Skeletal muscle tissue (tissue), 4 donors: ENCODE results near the gene PLEKHG4B. TPM values are rescaled to one million over a fixed set of nuclear protein-coding genes. Genes with fewer than 3 reads are reported as not detected.
A peak's percentile ranks its signal among the peaks of the same experiment; 100 is the strongest.

ENCODE experiments used
- H3K27ac ChIP-seq: one replicate; pipeline ENCODE4 v1.7.0; 2013; ENCODE audit warnings: mild to moderate bottlenecking, low read depth, low read length, inconsistent platforms
- H3K27me3 ChIP-seq, 3 donors: one replicate each; pipeline ENCODE4 v1.7.0; 2013; ENCODE audit warnings: low read length in 3 of 3; ENCODE audit not compliant: control insufficient read depth in 3 of 3, insufficient read depth in 3 of 3
- H3K36me3 ChIP-seq, 3 donors: one replicate each; pipeline ENCODE4 v1.7.0; 2013; ENCODE audit warnings: low read length in 3 of 3; ENCODE audit not compliant: control insufficient read depth in 3 of 3, insufficient read depth in 3 of 3
- H3K4me1 ChIP-seq, 3 donors: one replicate each; pipeline ENCODE4 v1.7.0; 2013; ENCODE audit warnings: low read length in 3 of 3, mild to moderate bottlenecking in 3 of 3; ENCODE audit not compliant: control insufficient read depth in 3 of 3, insufficient read depth in 3 of 3
- H3K4me3 ChIP-seq, 3 donors: one replicate each; pipeline ENCODE4 v1.7.0; 2013; ENCODE audit warnings: low read length in 3 of 3
- H3K9ac ChIP-seq, 3 donors: one replicate each; pipeline ENCODE4 v1.7.0; 2013; ENCODE audit warnings: low read length in 3 of 3, mild to moderate bottlenecking in 3 of 3, moderate library complexity in 2 of 3, low read depth in 1 of 3
- H3K9me3 ChIP-seq, 3 donors: one replicate each; pipeline ENCODE4 v1.7.0; 2013; ENCODE audit warnings: low read length in 3 of 3; ENCODE audit not compliant: control insufficient read depth in 3 of 3
- total RNA-seq: library from RNA; depleted of rRNA; stranded (reverse); fragments of >200 nt; gene quantifications from one replicate; pipeline ENCODE4 v1.2.3, GENCODE V29; 2014
- donor health status: Osteomylitis.

PLEKHG4B gene
- total RNA-seq, 1 donor from 2014 or later, result 0.52 TPM

DNA sequence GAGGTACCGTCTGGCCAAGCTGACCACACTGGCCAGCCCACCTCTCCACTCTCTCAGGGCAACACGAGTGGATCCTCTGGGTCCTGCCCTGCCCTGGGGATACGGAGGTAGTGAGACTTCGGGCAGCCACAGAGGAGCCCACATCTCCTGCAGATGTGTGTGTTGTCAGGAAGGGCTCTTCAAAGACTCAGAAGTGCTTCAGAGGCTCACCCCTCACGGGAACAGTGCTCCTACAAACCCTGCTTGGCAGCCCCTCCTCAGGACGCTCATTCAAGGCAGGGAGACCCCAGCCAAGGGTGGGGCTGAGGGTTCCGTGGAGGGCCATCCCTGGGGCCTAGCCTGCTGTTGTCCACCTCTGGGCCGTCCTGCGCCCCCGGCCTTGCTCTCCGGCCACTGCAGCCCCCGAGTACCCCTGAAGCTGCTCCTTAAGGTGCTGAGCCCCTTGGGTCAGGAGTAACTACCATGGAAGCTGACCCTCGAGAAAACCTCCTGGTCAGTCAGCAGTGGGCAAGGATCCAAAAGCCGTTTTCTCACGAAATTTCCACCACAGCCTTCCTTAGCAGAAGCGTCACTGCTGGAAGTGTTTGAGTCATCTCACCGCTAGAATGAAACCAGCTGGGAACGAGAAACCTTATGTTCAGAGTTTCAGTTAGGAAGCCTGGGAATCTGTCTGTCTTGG, 76.2 kb downstream of the PLEKHG4B start:
- H3K9ac ChIP-seq, result no peak overlapping the region
- peaks cover 3 to 7% (median 3%) of the 10 kb centered on the region in 3 donors for H3K4me1 ChIP-seq
- no peaks in the 10 kb centered on the region for H3K36me3 ChIP-seq
- H3K9me3 ChIP-seq, result no peaks in the 10 kb centered on the region
- H3K27ac ChIP-seq, result no peak overlapping the region
- no peak overlapping the region for H3K4me3 ChIP-seq
- peaks cover 2 to 8% (median 6%) of the 10 kb centered on the region in 3 donors for H3K27me3 ChIP-seq

GRCh38 chr5:169071-169727, 77.2 kb downstream of the PLEKHG4B start:
- H3K36me3 ChIP-seq, result no peaks in the 10 kb centered on the region
- no peak overlapping the region for H3K9ac ChIP-seq
- no peaks in the 10 kb centered on the region for H3K9me3 ChIP-seq

GRCh38 chr5:169728-170094, 77.7 kb downstream of the PLEKHG4B start:
- Histone ChIP-seq H3K36me3 (no peaks in the 10 kb centered on the region), H3K4me1 (peaks cover 3 to 7% (median 3%) of the 10 kb centered on the region in 3 donors), H3K9me3 (no peaks in the 10 kb centered on the region), H3K9ac (no peak overlapping the region), H3K27ac (no peak overlapping the region), H3K4me3 (no peak overlapping the region), H3K27me3 (peaks cover 8 to 13% (median 8%) of the 10 kb centered on the region in 3 donors)

More at GRCh38 chr5:169071-169727, 77.2 kb downstream of the PLEKHG4B start:
- Histone ChIP-seq H3K4me1 (peaks cover 3 to 7% (median 3%) of the 10 kb centered on the region in 3 donors), H3K4me3 (peak overlapping the region in 1 of 3 donors; percentile 35), H3K27me3 (peaks cover 8 to 13% (median 8%) of the 10 kb centered on the region in 3 donors), H3K27ac (no peak overlapping the region)

- Histone ChIP-seq H3K4me3 (no peak overlapping the region), H3K27me3 (peaks cover 8 to 13% (median 8%) of the 10 kb centered on the region in 3 donors), H3K27ac (no peak overlapping the region)
Observed at GRCh38 chr5:170971-171800, 79.2 kb downstream of the PLEKHG4B start.

DNA sequence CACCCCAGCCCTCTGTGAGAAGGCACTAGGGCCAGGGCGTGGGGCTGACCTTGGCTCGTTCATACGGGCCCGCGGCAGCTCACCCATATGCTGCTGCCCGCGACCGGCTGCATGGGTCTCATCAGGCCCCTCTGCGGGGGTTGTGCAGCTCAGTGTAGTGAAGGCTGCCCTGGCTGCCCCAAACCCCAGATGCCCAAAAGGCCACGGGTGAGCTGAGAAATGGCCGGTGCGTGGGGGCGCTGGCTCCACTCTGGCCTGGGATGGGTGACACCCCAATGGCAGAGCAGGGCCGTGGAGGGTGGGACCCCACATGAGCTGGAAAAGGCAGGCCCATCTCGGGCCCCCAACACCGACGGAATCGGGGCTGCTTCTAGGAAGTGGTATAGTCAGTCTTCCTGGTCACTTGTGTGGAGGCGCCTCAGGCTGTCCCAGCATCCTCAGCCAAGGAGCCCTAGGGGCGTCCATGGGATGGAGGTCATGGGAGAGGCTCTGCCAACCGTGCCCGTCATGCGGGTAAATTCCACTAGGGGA, 79.9 kb downstream of the PLEKHG4B start:
- no peaks in the 10 kb centered on the region for H3K9me3 ChIP-seq

More at GRCh38 chr5:170971-171800, 79.2 kb downstream of the PLEKHG4B start:
- Histone ChIP-seq H3K9ac (no peak overlapping the region), H3K9me3 (no peaks in the 10 kb centered on the region), H3K4me1 (peaks cover 3 to 7% (median 3%) of the 10 kb centered on the region in 3 donors), H3K36me3 (no peaks in the 10 kb centered on the region)

DNA sequence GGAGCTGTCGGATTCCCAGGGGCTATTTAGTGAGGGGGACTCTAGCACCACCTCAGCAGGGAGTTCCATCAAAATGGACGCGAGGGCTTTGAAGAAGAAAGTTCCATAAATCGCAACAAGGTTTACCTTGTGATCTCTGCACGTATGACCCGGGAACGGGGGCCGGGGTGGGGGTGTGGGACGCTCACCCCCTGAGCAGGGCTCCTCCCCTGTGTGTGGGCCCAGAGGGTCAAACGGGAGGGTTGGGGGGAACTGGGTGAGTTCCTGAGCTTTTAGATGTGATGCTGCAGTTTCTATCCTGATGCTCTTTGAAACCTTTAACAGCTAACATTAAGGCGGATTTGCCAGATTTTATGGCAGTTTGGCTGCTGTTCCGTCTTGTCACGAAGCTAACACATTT, 80.5 kb downstream of the PLEKHG4B start:
- Histone ChIP-seq H3K9me3 (no peaks in the 10 kb centered on the region), H3K27ac (no peak overlapping the region), H3K4me1 (peaks cover 3 to 7% (median 3%) of the 10 kb centered on the region in 3 donors), H3K27me3 (peaks cover 8 to 13% (median 8%) of the 10 kb centered on the region in 3 donors), H3K9ac (no peak overlapping the region), H3K36me3 (no peaks in the 10 kb centered on the region), H3K4me3 (no peak overlapping the region)

More for the DNA sequence above, 79.9 kb downstream of the PLEKHG4B start:
- Histone ChIP-seq H3K27me3 (peaks cover 8 to 13% (median 8%) of the 10 kb centered on the region in 3 donors), H3K9ac (no peak overlapping the region), H3K4me3 (no peak overlapping the region), H3K27ac (no peak overlapping the region), H3K4me1 (peaks cover 3 to 7% (median 3%) of the 10 kb centered on the region in 3 donors), H3K36me3 (no peaks in the 10 kb centered on the region)

DNA sequence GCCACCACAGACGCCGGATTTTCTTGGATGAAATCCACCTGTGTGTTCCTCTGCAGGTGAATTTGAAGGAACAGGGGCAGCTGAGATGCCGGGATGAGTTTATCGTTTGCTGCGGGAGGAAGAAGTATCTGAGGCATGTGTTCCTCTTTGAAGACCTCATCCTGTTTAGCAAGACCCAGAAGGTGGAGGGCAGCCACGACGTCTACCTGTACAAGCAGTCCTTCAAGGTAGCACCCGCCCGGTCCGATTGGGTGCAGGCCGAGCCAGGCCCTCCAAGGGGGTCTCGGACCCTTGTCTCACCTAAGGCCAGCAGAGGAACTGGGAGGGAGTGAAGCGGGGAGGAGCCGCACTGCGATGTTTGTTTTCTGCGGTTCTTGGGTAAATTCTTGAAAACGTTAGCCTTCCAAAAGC, 80.9 kb downstream of the PLEKHG4B start:
- no peaks in the 10 kb centered on the region for H3K9me3 ChIP-seq
- no peaks in the 10 kb centered on the region for H3K36me3 ChIP-seq
- no peak overlapping the region for H3K27ac ChIP-seq
- H3K9ac ChIP-seq, result no peak overlapping the region
- H3K4me3 ChIP-seq, result no peak overlapping the region
- H3K27me3 ChIP-seq, result peaks cover 8 to 13% (median 8%) of the 10 kb centered on the region in 3 donors
- H3K4me1 ChIP-seq, result peaks cover 3 to 7% (median 3%) of the 10 kb centered on the region in 3 donors

- no peaks in the 10 kb centered on the region for H3K36me3 ChIP-seq
- H3K9ac ChIP-seq, result no peak overlapping the region
- H3K4me1 ChIP-seq, result peaks cover 0 to 7% (median 3%) of the 10 kb centered on the region in 3 donors
- H3K27ac ChIP-seq, result no peak overlapping the region
- no peak overlapping the region for H3K4me3 ChIP-seq
- H3K27me3 ChIP-seq, result peaks cover 8 to 13% (median 8%) of the 10 kb centered on the region in 3 donors
- H3K9me3 ChIP-seq, result no peaks in the 10 kb centered on the region
Observed at GRCh38 chr5:173392-174290, 81.7 kb downstream of the PLEKHG4B start.

DNA sequence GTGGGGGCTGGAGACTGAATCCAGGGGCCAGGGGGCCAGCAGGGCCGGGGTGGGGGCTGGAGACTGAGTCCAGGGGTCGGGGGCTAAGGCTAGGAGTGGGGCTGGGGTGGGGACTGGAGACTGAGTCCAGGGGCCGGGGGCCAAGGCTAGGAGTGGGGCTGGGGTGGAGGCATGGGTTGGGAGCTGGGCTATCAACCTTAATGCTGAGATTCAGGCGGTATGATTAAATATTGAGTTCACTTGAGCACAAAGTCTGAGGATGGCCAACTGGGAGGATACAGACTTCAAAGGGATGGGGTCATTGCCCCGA, 82.3 kb downstream of the PLEKHG4B start:
- H3K9ac ChIP-seq, result no peak overlapping the region
- peaks cover 0 to 4% (median 3%) of the 10 kb centered on the region in 3 donors for H3K4me1 ChIP-seq
- no peaks in the 10 kb centered on the region for H3K36me3 ChIP-seq
- no peak overlapping the region for H3K27ac ChIP-seq
- no peak overlapping the region for H3K4me3 ChIP-seq
- H3K9me3 ChIP-seq, result no peaks in the 10 kb centered on the region
- H3K27me3 ChIP-seq, result peaks cover 8 to 13% (median 8%) of the 10 kb centered on the region in 3 donors
